IMR-90 (cell line): Measurements from ENCODE around the gene FAF1.

Experiments used
- CEBPB ChIP-seq: IDR thresholded peaks from 2 replicates; pipeline ENCODE4 v1.6.1; 2012; ENCODE audit warnings: low read depth, low read length, improper control_type of control experiment
- CTCF ChIP-seq: conservative IDR thresholded peaks from 2 replicates; pipeline ENCODE4 v1.5.1; 2012; ENCODE audit warnings: mild to moderate bottlenecking, low read depth, low read length, improper control_type of control experiment
- ELK1 ChIP-seq: fragments of 150-350 bp; IDR thresholded peaks from 2 replicates; pipeline ENCODE4 v1.6.1; 2016; ENCODE audit warnings: low read depth, mild to moderate bottlenecking, low read length, moderate library complexity, borderline replicate concordance
- MAFK ChIP-seq: IDR thresholded peaks from 2 replicates; pipeline ENCODE4 v1.6.1; 2012; ENCODE audit warnings: low read depth, low read length, improper control_type of control experiment
- MAZ ChIP-seq: IDR thresholded peaks from 2 replicates; pipeline ENCODE4 v1.6.1; 2012; ENCODE audit warnings: low read depth, mild to moderate bottlenecking, low read length, improper control_type of control experiment, moderate library complexity, borderline replicate concordance
- MXI1 ChIP-seq: IDR thresholded peaks from 2 replicates; pipeline ENCODE4 v1.6.1; 2012; ENCODE audit warnings: low read depth, mild to moderate bottlenecking, low read length, moderate library complexity, borderline replicate concordance
- NFE2L2 ChIP-seq: fragments of 150-350 bp; IDR thresholded peaks from 2 replicates; pipeline ENCODE4 v1.6.1; 2016; ENCODE audit warnings: low read depth, mild to moderate bottlenecking, low read length
- POLR2A ChIP-seq: IDR thresholded peaks from 2 replicates; pipeline ENCODE4 v1.6.1; 2012; ENCODE audit warnings: mild to moderate bottlenecking, low read depth, low read length
- RAD21 ChIP-seq: IDR thresholded peaks from 2 replicates; pipeline ENCODE4 v1.6.1; 2012; ENCODE audit warnings: low read length, improper control_type of control experiment
- RFX5 ChIP-seq: IDR thresholded peaks from 2 replicates; pipeline ENCODE4 v1.8.0; 2012; ENCODE audit warnings: low read depth, mild to moderate bottlenecking, low read length, moderate library complexity
- SMC3 ChIP-seq: fragments of 150-350 bp; IDR thresholded peaks from 2 replicates; pipeline ENCODE4 v1.6.1; 2016; ENCODE audit warnings: low read depth, mild to moderate bottlenecking, antibody characterized with exemption, low read length, moderate library complexity
- USF2 ChIP-seq: fragments of 150-350 bp; IDR thresholded peaks from 2 replicates; pipeline ENCODE4 v1.6.1; 2017; ENCODE audit warnings: mild to moderate bottlenecking, antibody characterized with exemption, low read length, low read depth

GRCh38 chr1:50720457-50721053 is 239.5 kb downstream of the FAF1 start:
- no peak for TF ChIP-seq RFX5
- no peak for TF ChIP-seq CTCF
- TF ChIP-seq MXI1, result no peak
- no peak for TF ChIP-seq MAFK
- TF ChIP-seq SMC3, result no peak
- no peak for TF ChIP-seq POLR2A
- no peak for TF ChIP-seq USF2
- no peak for TF ChIP-seq CEBPB
- TF ChIP-seq RAD21, result no peak
- TF ChIP-seq NFE2L2, result no peak
- peak; percentile 84; the same call in 1 of the 2 replicates for TF ChIP-seq MAZ
- TF ChIP-seq ELK1, result no peak
